NCI-H526 treated with DMSO at 0.1 percent for 48 hours (cell line): Measurements from ENCODE around the gene PEMT.

Experiments used
- DNase-seq: peaks from one replicate; lab custom pipeline; 2025; lab: John Stamatoyannopoulos, UW

Gene PEMT

GRCh38 chr17:17605083-17605728 lies 13.7 kb upstream of the PEMT start:
- DNase-seq: no peak

GRCh38 chr17:17603895-17604225 lies 12.4 kb upstream of the PEMT start:
- no peak for DNase-seq

GRCh38 chr17:17603178-17603894 lies 11.8 kb upstream of the PEMT start:
- DNase-seq: no peak

GRCh38 chr17:17599965-17600364 lies 8.5 kb upstream of the PEMT start:
- no peak for DNase-seq

- DNase-seq: no peak
Observed at GRCh38 chr17:17598003-17598402, 6.5 kb upstream of the PEMT start.

GRCh38 chr17:17595755-17596154 lies 4.2 kb upstream of the PEMT start:
- no peak for DNase-seq

- no peak for DNase-seq
Observed at GRCh38 chr17:17593222-17593620, 1.7 kb upstream of the PEMT start.

- DNase-seq: no peak
Observed at GRCh38 chr17:17590883-17591354, 589 bp downstream of the PEMT start.

- no peak for DNase-seq
Observed at GRCh38 chr17:17590141-17590751, 1.3 kb downstream of the PEMT start.

- DNase-seq: no peak
Observed at GRCh38 chr17:17587614-17588337, 3.7 kb downstream of the PEMT start.

GRCh38 chr17:17582372-17582771 lies 9.1 kb downstream of the PEMT start:
- no peak for DNase-seq

GRCh38 chr17:17581509-17581908 lies 10.0 kb downstream of the PEMT start:
- DNase-seq: no peak

- DNase-seq: no peak
Observed at GRCh38 chr17:17580662-17581470, 10.6 kb downstream of the PEMT start.

- DNase-seq: no peak
Observed at GRCh38 chr17:17579691-17580090, 11.8 kb downstream of the PEMT start.

- no peak for DNase-seq
Observed at GRCh38 chr17:17577373-17577772, 14.1 kb downstream of the PEMT start.

GRCh38 chr17:17576772-17577234 lies 14.7 kb downstream of the PEMT start:
- no peak for DNase-seq

GRCh38 chr17:17575360-17576251 lies 15.9 kb downstream of the PEMT start:
- no peak for DNase-seq

GRCh38 chr17:17573912-17574311 lies 17.6 kb downstream of the PEMT start:
- DNase-seq: no peak

GRCh38 chr17:17572010-17572785 lies 19.3 kb downstream of the PEMT start:
- no peak for DNase-seq
